HL-60/S4 treated with retinoic acid at 250 ng/mL for 4 days and 3 days (cell line): Measurements from ENCODE around the gene BUB3.

Source experiments
- in situ Hi-C: fragments of 300-500 bp; cut with MboI; formaldehyde crosslinking; loops from 2 replicates; pipeline ENCODE4 v1.7.0; 2022; ENCODE audit warnings: low sequenced_read_pairs

Gene BUB3, protein sequence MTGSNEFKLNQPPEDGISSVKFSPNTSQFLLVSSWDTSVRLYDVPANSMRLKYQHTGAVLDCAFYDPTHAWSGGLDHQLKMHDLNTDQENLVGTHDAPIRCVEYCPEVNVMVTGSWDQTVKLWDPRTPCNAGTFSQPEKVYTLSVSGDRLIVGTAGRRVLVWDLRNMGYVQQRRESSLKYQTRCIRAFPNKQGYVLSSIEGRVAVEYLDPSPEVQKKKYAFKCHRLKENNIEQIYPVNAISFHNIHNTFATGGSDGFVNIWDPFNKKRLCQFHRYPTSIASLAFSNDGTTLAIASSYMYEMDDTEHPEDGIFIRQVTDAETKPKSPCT

DNA sequence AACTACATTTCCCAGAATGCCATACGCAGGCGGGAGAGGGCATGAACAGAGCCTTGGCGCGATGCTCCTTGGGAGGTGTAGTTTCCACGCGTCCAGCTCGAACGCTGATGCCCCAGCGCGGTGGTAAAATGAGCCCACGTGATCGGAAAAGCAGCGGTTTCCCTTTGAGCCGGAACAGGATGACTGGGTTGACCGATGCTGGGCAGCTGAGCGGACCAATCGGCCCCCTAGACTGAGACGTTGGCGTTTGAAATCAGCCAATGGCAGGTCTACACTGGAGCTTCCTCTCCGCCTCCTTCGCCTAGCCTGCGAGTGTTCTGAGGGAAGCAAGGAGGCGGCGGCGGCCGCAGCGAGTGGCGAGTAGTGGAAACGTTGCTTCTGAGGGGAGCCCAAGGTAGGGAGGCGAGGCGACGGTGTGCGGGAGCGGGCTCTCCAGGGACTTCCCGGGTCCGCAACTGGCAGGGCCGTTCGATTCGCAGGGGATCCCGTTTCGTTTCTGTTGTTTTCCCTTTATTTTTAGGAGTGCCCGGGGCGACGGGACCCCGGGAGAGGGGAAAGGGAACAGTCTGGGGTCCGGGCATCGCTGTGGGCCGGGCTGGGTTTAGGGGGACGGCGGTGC, at the start of gene BUB3:
Gene BUB3, plus strand, starts transcription at position 311 of the 619 bp plus-strand sequence. CDS start 516 bp downstream, outside the sequence.
- in situ Hi-C loops = no loop called here

DNA sequence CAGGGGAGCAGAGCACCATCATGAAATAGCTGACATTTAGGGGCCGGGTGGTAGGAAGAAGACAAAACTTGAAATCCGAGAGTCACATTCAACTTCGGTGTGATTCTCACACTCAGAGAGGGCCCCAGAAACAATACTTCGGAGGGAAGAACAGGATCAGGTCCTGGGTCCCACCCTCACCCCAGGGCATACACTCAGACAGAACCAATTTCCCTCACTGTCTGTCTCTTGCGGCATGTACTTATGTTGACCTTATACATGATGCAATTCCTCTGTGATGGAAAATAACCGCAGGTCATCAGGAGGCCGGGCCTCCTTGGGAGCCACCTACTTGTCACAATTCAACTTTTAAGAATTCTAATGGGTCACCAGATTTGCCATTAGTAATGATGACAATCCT, 44.7 kb upstream of the BUB3 start:
- in situ Hi-C loops = no loop called here

DNA sequence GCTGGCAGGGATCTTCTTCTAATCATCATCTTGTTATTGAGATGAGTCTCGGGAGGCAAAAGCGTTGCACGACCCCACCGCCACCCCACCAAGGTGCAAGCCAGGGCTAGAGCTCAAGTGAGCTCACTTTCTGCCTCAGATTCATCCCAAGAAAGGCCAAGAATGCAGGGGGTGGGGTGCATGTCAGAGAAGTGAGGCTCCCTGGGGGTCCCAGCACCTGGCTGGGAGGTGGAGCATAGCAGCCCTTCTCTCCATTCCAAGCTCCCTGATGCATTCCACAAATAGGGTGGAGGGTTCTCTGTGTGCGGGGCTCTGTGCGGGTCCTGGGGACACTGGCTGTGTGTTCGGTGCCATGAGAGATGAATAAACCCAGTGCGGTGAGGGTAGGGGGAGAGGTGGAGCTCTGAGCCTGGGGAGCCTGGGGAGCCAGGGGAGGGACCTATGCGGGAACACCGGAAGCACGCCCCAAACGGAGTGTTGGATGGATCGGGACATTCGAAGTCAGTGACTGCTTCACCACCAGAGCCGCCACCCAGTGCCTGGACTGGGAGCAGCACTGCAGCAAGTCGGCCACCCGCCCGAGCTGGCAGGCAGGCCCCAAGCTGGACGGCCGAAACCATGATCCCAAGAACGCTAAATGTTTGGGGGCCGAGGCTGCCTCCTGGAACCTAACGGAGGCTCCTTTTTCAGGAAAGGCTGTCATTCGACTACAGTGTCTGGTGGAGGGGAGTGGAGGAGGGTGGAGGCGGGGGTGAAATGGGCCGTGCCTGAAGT, 36.4 kb upstream of the BUB3 start:
- in situ Hi-C loops = no loop called here

DNA sequence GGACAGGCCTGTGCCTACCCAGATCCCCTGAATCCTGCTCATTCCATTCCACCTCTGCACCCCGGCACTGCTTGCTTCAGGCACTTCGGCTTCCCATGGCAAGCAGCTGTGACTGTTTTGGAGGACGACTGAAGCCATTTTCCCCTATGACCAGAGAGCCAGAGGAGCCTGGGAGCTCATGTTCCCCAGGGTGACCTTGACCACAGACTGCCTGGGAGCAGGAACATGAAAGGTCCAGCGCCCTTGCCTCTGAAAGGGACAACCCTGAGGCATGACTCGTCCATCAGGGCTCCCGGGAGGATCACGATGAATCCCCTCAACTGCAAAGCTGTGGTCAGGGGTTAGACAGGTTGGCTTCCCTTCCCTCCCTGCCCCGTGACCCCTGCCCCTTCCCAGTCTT, 35.1 kb upstream of the BUB3 start:
- in situ Hi-C loops = no loop called here

DNA sequence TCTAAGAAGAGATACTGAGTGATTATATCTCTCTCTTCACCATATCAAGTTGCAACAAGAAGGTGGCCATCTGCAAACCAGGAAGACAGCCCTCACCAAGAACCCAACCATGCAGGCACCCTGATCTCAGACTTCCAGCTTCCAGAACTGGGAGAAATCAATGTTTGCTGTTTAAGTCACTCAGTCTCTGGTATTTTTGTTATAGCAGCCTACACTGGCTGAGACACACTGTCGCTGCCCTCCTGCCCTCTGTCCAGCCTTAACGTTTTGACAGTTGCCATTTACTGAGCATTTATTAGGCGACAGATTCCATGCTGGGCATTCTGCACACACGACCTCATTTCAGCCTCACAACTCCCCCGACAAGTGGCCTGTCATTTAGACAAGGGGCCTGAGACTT, 28.0 kb upstream of the BUB3 start:
- in situ Hi-C loops = no loop called here

DNA sequence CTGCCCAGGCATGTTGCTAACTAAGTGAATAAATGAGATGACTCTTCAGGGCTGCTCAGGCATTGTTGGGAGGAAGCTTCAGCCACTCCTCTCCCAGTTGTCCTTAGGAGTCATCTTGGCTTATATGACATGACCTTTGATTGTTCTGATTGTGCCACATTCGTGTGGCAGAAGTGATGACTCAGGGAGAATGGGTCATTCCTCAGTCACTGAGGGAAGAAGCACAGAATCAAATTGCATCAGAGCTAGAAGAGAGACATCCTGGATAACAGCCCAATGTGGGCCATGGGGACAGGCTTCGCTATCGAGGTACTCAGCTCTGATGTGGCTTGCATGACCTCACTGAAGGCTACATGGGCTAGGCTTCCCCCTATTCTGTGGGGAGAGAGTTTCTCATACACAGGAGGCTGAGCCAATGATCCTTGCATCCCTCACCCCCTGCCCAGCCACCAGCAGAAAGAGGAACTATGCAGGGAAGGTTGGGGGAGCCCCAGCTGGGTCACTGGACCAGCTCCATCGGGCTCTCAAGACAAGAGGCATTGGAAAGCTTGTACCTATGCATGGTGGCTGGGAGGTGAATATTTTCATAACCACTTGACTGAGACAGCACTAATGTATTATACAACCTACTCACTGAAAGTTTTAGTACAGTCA, 24.5 kb upstream of the BUB3 start:
- in situ Hi-C loops = loop anchor here (10.0 kb wide), 1 partner anchor 425 kb away; no protein-coding TSS in a partner anchor

DNA sequence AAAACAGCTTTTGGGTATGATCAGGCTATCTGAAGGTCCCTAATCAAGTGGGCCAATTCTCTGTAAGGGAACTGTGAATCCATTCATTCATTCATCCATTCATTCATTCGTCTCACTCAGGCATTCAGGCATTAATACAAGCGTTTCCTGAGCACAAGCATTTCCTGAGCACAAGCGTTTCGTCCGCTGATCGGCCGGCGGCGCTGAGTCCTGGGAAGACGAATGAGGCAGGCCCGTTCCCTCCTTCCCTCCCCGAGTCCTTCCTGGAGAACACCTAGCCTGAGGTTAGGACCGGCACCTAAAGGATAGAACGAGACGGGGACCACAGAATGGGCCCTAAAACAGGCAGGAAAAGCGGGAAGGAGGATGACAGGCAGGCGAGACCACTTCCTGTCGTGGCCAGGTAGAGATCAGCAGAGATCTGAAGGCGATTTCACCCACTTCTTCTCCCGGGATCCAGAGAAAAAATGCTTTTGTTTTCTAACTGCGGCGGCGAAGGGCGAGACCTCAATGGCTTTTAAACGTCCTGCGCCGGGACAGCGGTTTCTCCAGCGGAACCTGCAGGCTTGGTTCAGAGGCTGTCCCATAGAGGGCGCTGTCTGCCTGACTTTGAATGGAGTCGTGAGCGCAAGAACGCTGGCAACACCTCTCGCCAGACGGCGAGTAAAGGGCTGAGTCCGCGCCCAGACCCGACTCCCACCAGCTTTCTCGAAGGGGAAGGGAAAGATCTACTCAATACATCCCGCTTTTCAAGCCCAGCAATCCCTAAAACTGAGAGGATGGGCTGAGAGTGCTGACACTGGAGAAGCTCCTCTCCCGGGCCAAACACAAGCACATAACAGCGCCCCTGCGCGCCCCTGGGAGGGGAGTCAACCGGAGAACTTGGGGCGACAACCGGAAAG, 21.4 kb upstream of the BUB3 start:
- in situ Hi-C loops = loop anchor here (10.0 kb wide), 1 partner anchor 422 kb away; no protein-coding TSS in a partner anchor

DNA sequence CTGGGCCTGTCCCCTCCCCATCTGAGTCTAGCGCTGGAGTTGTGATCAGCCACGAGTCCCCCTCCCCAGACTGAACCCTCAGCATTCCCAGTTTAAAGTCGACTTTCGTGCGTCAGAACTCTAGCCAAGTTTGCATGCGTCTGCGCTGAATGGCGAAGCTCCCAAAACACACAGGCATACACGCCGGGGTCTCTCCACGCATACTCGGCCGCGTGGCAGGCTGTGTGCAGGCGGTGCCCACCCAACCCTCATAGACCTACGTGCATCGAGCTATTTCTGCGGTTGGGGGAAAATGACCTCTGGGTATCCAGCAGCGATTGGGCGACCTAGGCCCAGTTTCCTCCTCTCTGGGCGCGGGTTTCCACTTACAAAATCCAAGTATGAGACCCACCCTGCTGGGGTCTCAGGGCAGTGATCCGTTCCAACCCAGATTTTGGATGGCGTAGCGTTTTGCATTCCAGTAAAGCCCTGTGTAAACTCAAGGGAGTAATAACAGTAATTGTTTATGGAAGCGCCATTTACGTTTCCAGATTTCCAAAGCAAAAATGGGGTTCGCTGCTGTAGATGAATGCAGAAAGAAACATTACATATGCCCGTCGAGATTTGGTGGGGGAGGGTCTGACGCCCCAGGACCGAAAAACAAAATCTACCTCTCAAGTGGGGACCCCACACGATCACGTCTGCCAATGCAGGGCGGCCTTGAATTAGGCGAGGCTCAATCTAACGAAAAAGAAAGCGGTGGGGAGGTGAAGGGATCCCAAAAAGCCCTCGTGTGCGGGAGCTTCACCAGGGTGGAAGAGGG, 20.5 kb upstream of the BUB3 start:
- in situ Hi-C loops = loop anchor here (10.0 kb wide), 1 partner anchor 421 kb away; no protein-coding TSS in a partner anchor

DNA sequence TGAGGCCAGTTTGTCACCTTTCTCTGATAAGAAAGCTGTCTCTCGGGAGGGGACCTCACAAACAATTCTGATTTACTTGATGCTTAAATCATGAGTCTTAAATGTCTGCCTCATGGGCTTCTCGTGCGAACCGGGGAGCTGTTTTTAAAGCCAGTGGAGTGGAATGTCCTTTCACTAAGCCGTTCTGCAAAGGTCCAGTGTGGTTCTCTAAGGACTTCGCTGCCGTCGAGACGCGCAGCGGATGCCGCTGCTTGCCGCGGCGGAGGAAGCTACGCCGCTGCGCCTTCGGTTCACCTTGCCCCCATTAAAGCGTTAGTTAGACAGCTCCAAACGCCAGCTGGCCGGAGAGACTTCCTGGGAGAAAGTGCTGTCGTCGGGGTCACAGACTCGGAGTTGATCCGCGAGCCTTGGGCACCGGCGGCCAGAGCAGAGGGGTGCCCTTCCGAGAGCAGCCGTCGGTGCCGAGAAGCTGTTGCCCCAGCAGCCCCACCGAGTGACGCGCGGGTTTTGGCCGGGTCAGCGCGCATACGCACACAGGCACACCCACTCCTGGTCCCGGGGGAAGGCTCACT, 19.8 kb upstream of the BUB3 start:
- in situ Hi-C loops = loop anchor here (10.0 kb wide), 1 partner anchor 420 kb away; no protein-coding TSS in a partner anchor

DNA sequence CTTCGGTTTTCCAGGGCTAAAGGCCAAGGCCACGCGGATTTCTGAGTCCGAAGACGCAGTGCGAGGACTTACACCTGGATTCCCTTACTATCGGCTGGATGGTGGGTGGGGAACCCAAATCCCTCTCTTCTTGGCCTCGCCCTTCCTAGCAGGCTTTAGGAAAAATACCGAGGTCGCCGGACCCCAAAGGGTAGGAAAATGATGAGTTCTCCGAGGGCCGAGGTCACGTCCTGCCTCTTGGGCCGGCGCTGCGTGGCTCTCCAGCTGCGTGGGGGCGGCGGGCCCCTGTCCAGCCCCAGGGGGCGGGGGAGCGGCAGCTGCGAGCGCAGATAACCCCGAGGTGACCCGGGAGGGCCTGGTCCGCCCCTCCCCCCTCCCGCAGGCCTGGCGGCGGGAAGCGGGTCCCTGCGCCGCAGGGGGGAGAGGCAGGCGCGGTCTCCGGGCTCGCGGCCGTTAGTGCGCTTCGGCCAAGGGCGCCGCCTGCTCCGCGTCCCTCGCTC, 19.2 kb upstream of the BUB3 start:
- in situ Hi-C loops = loop anchor here (10.0 kb wide), 1 partner anchor 420 kb away; no protein-coding TSS in a partner anchor

DNA sequence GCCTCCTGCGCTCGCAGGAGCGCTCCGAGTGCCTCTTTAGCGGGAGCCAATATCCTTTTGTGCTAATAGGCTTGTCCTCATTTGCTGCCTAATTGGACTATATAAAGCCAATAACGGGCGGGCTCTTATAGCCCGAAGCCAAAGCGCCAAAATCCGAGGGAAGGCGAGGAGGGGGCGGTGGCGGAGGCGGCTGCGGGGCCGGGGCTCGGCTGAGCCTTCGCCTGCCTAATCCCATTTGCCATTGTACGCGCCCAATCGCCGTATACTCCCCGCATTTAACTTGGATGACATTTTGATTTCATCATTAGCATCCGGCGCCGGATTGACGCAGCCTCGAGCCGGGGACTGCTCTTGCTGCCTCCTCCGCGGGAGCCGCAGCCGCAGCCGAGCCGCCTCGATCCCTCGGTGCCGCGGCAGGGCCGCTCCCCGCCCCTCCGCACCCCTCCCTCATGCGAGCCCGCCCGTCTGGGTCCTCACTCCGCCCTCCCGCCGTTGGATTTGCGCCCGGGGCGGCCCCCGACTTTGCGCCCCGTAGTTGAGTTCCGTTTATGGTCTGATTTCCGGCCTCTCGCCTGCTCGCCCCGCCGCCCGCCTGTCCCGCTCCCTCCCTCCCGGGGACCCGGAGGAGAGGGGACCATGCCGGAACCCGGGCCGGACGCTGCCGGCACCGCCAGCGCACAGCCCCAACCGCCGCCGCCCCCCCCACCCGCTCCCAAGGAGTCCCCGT, 18.6 kb upstream of the BUB3 start, which contains the start of gene HMX3:
Gene HMX3, plus strand, starts transcription at position 556 of the 727 bp plus-strand sequence. Its CDS starts 81 bp downstream, at position 637.
- in situ Hi-C loops = loop anchor here (10.0 kb wide), 1 partner anchor 419 kb away; no protein-coding TSS in a partner anchor

DNA sequence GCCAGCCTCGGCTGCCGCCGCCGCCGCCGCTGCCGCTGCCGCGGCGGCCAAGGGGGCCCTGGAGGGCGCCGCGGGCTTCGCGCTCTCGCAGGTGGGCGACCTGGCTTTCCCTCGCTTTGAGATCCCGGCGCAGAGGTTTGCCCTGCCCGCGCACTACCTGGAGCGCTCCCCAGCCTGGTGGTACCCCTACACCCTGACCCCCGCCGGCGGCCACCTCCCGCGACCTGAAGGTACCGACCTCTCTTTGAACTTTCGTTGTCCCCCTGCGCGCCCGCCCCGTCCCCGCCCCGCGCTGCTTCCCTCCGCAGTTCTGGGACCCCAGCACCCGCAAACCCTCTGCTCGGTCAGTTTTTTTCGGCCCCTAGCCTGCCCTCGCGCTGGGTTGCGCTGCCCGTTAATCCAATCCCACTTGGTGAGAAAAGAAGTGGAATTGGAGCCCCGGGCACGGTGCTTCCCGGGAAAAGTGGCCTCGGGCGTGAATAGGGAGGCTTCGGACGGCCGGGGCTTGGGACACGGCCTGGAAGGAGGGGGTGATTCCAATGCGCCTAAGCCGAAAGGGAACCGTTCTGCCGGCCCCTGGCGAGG, 17.9 kb upstream of the BUB3 start:
- in situ Hi-C loops = loop anchor here (10.0 kb wide), 1 partner anchor 418 kb away; no protein-coding TSS in a partner anchor

DNA sequence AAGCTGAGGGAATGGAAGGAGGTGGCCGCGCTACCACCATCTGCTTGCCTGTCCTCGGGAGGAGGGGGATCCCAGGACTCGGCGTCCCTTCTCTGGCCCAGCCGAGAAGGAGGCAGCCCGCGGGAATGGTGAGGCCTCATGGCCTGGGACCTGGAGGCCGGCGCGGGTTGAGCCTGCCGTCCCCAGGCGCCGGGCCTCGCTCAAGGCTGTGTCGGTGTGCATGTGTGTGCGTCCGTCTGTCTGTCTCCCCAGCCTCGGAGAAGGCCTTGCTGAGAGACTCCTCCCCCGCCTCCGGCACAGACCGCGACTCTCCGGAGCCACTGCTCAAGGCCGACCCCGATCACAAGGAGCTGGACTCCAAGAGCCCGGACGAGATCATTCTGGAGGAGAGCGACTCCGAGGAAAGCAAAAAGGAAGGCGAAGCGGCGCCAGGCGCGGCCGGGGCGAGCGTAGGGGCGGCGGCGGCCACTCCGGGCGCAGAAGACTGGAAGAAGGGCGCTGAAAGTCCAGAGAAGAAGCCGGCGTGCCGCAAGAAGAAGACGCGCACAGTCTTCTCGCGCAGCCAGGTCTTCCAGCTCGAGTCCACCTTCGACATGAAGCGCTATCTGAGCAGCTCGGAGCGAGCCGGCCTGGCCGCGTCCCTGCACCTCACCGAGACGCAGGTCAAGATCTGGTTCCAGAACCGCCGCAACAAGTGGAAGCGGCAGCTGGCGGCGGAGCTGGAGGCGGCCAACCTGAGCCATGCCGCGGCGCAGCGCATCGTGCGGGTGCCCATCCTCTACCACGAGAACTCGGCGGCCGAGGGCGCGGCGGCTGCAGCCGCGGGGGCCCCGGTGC, 17.2 kb upstream of the BUB3 start:
- in situ Hi-C loops = loop anchor here (10.0 kb wide), 1 partner anchor 418 kb away; no protein-coding TSS in a partner anchor

DNA sequence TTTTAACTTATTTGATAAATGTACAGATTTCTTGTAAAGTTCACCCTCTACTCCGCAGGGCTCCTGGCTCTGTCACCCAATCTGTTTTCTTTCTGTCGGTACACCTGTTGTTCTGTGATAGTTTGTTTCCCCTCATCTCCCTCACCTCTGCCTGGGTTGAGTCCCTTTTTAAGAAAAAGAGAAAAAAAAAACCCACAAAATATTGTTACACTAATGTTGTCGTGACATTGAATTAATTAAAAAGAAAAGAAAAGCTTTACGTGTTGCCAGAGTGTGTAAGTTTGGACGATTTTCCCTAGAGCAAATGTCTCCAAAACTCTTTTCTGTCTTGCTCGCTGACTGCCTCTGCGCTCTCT, 15.1 kb upstream of the BUB3 start:
- in situ Hi-C loops = loop anchor here (10.0 kb wide), 1 partner anchor 416 kb away; no protein-coding TSS in a partner anchor

DNA sequence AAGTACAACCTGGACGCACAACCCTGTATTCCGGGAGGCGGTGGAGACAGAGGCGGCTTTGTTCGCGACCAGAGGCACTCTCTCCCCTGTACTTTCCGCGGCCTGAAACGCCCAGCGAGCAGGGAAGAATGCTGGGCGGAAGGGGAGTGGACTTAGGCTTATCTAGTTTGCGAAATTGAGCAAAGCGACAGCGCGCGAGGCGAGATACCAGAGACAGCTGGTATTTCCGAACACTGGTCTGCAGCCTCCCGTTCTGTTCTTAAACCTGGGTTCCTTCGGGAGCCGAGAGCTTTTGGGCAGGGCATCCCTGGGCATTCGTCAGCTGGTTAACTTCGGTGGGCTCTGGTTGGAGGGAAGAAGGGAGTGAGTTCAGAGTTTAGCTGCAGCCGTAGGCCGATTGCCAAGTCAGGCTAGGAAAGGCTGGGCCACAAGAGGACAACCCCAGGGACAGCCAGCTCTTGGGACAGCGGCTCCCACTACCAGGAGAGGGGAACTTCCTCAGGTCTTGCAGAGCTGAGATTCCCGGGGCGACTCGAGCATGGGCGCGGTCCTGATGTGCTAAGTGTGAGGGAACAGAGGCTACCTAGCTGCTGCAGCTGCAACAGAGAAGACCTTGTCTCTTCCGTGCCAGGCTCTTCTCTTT, 14.6 kb upstream of the BUB3 start:
- in situ Hi-C loops = loop anchor here (10.0 kb wide), 1 partner anchor 415 kb away; no protein-coding TSS in a partner anchor
